Measurements from ENCODE around the gene TPM4.

The TPM4 gene

DNA sequence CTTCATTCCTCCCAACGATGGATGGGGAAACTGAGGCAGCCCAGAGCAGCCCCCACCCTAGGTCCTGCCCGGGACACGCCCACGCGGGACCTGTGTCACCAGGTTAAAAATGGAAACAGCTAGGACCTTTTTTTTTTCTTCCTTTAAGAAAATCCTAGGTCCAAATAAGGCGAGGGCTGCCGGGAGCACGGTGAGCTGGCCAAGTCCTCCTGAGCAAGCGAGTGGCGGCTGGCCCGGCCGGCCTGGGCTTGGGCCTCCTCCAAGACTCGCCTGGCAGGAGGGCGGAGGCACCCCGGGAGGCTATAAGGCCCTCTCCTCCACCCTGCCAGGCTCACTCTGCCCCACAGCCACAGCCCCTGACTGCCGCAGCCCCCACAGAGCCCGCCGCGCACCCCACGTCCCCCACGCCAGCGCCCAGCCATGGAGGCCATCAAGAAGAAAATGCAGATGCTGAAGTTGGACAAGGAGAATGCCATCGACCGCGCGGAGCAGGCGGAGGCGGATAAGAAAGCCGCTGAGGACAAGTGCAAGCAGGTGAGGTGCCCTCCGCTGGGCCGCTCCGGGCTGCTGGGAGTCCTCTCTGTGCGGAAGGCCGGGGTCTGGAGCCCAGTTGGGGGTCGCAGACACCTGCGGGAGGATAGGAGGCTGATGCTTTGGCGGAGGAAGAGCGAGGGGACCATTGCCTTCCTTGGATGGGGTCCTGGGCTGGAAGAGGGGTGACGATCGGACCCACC is 8.9 kb upstream of the TPM4 start:
- TF ChIP-seq TAF1 (IDR thresholded peaks at IDR 0.05; ENCODE audit: borderline replicate concordance, insufficient read depth, low read length): no peak
- no peak for TF ChIP-seq FOXP2 (optimal IDR thresholded peaks at IDR 0.05; ENCODE audit: borderline replicate concordance, extremely low read depth, extremely low read length, insufficient read depth)
- TF ChIP-seq SIN3A (IDR thresholded peaks at IDR 0.05; ENCODE audit: borderline replicate concordance, insufficient read depth, low read length): no peak

GRCh38 chr19:16068696-16069259 is 7.5 kb upstream of the TPM4 start:
- TF ChIP-seq TAF1 (IDR thresholded peaks at IDR 0.05; ENCODE audit: borderline replicate concordance, insufficient read depth, low read length): no peak
- no peak for TF ChIP-seq REST (IDR thresholded peaks at IDR 0.05; ENCODE audit: insufficient read depth in 1 of 2, low read depth in 2 of 2, low read length in 2 of 2)
- no peak for TF ChIP-seq POLR2AphosphoS5 (IDR thresholded peaks at IDR 0.05; ENCODE audit: low read depth, low read length)
- TF ChIP-seq FOXP2 (optimal IDR thresholded peaks at IDR 0.05; ENCODE audit: borderline replicate concordance, extremely low read depth, extremely low read length, insufficient read depth): no peak

DNA sequence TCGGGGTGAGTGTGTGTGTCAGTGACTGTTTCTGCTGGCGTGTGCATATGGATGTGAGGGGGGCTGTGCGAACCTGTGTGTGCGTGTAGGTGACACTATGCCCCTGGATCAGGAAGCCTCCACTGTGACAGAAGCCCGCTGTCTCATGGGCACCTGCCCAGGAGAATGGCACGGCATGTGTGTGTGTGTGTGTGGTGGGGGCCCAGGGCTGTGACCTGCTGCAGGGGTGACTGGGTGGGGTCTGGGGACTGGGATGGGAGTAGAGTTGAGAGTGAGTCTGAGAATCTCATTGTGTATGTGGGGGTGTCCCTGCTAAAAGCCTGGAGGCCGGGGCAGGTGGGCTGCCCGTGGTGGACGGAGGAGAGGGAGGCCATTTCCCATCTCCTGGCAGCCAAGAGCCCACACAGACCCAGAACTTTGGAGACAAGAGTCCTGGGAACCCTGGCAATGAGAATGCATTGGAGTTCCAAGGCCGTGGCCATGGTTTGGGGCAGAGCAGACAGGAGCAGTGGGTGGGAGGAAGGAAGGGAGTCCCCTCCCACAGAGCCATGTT is 6.4 kb upstream of the TPM4 start:
- TF ChIP-seq REST (IDR thresholded peaks at IDR 0.05; ENCODE audit: insufficient read depth in 1 of 2, low read depth in 2 of 2, low read length in 2 of 2) (no peak), TAF1 (IDR thresholded peaks at IDR 0.05; ENCODE audit: borderline replicate concordance, insufficient read depth, low read length) (no peak), SIN3A (IDR thresholded peaks at IDR 0.05; ENCODE audit: borderline replicate concordance, insufficient read depth, low read length) (no peak), FOXP2 (optimal IDR thresholded peaks at IDR 0.05; ENCODE audit: borderline replicate concordance, extremely low read depth, extremely low read length, insufficient read depth) (no peak), POLR2AphosphoS5 (IDR thresholded peaks at IDR 0.05; ENCODE audit: low read depth, low read length) (no peak)

DNA sequence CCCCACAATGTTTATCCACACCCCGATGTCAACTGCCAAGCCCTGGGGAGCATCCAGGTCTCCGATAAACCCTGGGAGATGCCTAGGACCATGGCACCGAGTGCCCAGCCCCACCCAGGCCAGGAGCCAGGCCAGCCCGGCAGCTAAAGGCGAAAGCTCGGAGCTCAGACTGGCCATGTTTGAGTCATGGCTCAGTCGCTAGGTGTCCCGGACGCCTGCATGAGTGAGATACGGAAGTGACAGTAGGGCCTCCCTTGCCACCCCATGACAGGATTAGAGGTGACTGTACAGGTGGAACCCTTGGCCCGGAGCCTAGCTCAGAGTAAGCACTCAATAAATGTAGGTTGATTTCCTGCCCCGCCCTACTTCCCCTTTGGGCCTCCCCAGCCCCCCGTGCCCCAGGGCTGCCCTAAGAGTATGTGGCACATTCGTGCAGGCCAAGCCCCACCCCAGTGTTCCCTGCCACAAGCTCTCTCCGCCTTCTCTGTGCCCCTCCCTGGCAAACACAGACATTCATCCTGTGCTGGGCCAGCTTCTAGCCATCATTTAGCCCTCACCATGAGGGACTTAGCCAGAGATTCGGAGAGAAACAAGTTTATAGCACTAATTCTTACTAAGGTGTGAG is 5.8 kb upstream of the TPM4 start:
- TF ChIP-seq SIN3A (IDR thresholded peaks at IDR 0.05; ENCODE audit: borderline replicate concordance, insufficient read depth, low read length): no peak
- no peak for TF ChIP-seq TAF1 (IDR thresholded peaks at IDR 0.05; ENCODE audit: borderline replicate concordance, insufficient read depth, low read length)
- TF ChIP-seq FOXP2 (optimal IDR thresholded peaks at IDR 0.05; ENCODE audit: borderline replicate concordance, extremely low read depth, extremely low read length, insufficient read depth): no peak
- no peak for TF ChIP-seq POLR2AphosphoS5 (IDR thresholded peaks at IDR 0.05; ENCODE audit: low read depth, low read length)
- no peak for TF ChIP-seq REST (IDR thresholded peaks at IDR 0.05; ENCODE audit: insufficient read depth in 1 of 2, low read depth in 2 of 2, low read length in 2 of 2)

DNA sequence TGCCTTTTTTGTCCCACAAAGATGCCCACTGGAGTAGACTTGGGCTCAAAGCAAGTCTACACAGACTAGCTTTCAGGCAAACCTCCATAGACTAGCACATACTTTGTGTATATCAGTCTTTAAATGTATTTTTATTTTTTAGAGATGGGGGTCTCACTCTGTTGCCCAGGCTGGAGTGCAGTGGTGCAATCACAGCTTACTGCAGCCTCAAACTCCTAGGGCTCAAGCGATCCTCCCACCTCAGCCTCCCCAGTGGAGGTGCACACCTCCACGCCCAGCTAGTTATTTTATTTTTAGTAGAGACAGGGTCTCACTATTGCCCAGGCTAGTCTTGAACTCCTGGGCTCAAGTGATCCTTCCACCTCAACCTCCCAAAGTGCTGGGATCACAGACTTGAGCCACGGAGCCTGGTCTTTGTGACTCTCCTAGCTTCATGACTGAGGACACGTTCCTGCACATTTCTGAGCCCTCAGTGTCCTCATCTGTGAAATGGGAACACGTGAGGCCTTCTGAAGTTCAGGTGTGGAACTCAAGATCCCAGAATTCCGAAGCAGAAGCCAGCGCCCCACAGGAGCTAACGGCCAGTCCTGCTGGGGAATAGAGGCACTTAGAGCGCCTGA is 5.1 kb upstream of the TPM4 start:
- no peak for TF ChIP-seq POLR2AphosphoS5 (IDR thresholded peaks at IDR 0.05; ENCODE audit: low read depth, low read length)
- no peak for TF ChIP-seq SIN3A (IDR thresholded peaks at IDR 0.05; ENCODE audit: borderline replicate concordance, insufficient read depth, low read length)
- no peak for TF ChIP-seq REST (IDR thresholded peaks at IDR 0.05; ENCODE audit: insufficient read depth in 1 of 2, low read depth in 2 of 2, low read length in 2 of 2)
- no peak for TF ChIP-seq TAF1 (IDR thresholded peaks at IDR 0.05; ENCODE audit: borderline replicate concordance, insufficient read depth, low read length)
- no peak for TF ChIP-seq FOXP2 (optimal IDR thresholded peaks at IDR 0.05; ENCODE audit: borderline replicate concordance, extremely low read depth, extremely low read length, insufficient read depth)

Data from PFSK-1 (cell line).